MM.1S (cell line): ENCODE measurements around the gene SIL1.

ENCODE experiments used
- DNase-seq: peaks from one replicate; pipeline ENCODE4 v3.0.0-alpha.2; 2015
- H2AFZ ChIP-seq: fragments of 300-600 bp; sonication (generic); 2 replicates; pipeline ENCODE4 v1.6.0; 2016; ENCODE audit warnings: antibody characterized with exemption, low read length
- H3F3A ChIP-seq: fragments of 300-600 bp; sonication (generic); 2 replicates; pipeline ENCODE4 v1.6.1; 2016; ENCODE audit warnings: mild to moderate bottlenecking, antibody characterized with exemption, low read length, moderate library complexity, mixed read lengths; ENCODE audit not compliant: insufficient read depth
- H3K27ac ChIP-seq: fragments of 300-600 bp; sonication (generic); 2 replicates; pipeline ENCODE4 v1.5.1; 2016; ENCODE audit warnings: mild to moderate bottlenecking, low read length
- H3K27me3 ChIP-seq: fragments of 300-600 bp; sonication (generic); replicated peaks from 2 replicates; pipeline ENCODE4 v1.6.0; 2016; ENCODE audit warnings: low read length; ENCODE audit not compliant: insufficient read depth
- H3K36me3 ChIP-seq: fragments of 300-600 bp; sonication (generic); replicated peaks from 2 replicates; pipeline ENCODE4 v1.6.1; 2016; ENCODE audit warnings: mild to moderate bottlenecking, low read length, mixed read lengths; ENCODE audit not compliant: insufficient read depth
- H3K4me1 ChIP-seq: fragments of 300-600 bp; sonication (generic); 2 replicates; pipeline ENCODE4 v1.6.1; 2016; ENCODE audit warnings: low read length, mixed read lengths
- H3K4me2 ChIP-seq: fragments of 300-600 bp; sonication (generic); 2 replicates; pipeline ENCODE4 v1.6.0; 2016; ENCODE audit warnings: low read depth, low read length
- H3K4me3 ChIP-seq: fragments of 300-600 bp; sonication (generic); 2 replicates; pipeline ENCODE4 v1.5.1; 2016; ENCODE audit warnings: low read length, mixed read lengths
- H3K79me2 ChIP-seq: fragments of 300-600 bp; sonication (generic); 2 replicates; pipeline ENCODE4 v1.6.1; 2016; ENCODE audit warnings: mixed run types, low read length, mixed read lengths
- H3K9ac ChIP-seq: fragments of 300-600 bp; sonication (generic); 2 replicates; pipeline ENCODE4 v1.6.1; 2016; ENCODE audit warnings: low read length, mixed read lengths
- H3K9me2 ChIP-seq: fragments of 300-600 bp; sonication (generic); replicated peaks from 2 replicates; pipeline ENCODE4 v1.6.1; 2016; ENCODE audit warnings: mild to moderate bottlenecking, low read length, mixed read lengths; ENCODE audit not compliant: insufficient read depth
- H3K9me3 ChIP-seq: fragments of 300-600 bp; sonication (generic); replicated peaks from 2 replicates; pipeline ENCODE4 v1.6.1; 2016; ENCODE audit warnings: mild to moderate bottlenecking, low read length, mixed read lengths; ENCODE audit not compliant: insufficient read depth
- H4K20me1 ChIP-seq: fragments of 300-600 bp; sonication (generic); 2 replicates; pipeline ENCODE4 v1.6.1; 2016; ENCODE audit warnings: mild to moderate bottlenecking, low read length, moderate library complexity, mixed read lengths; ENCODE audit not compliant: insufficient read depth
- EZH2 ChIP-seq: fragments of 300-600 bp; sonication (generic); optimal IDR thresholded peaks from 2 replicates; pipeline ENCODE3; 2017; ENCODE audit warnings: low read depth, mild to moderate bottlenecking, antibody characterized with exemption, low read length, mixed read lengths
- EZH2phosphoT487 ChIP-seq: fragments of 300-600 bp; sonication (generic); IDR thresholded peaks from 2 replicates; pipeline ENCODE4 v1.6.1; 2018; ENCODE audit warnings: antibody characterized with exemption, low read length
- TF ChIP-seq, protein P1 (sequence below): fragments of 300-600 bp; sonication (generic); IDR thresholded peaks from 2 replicates; pipeline ENCODE4 v1.5.1; 2016; ENCODE audit warnings: antibody characterized with exemption, low read length, mixed read lengths

SIL1 gene

DNA sequence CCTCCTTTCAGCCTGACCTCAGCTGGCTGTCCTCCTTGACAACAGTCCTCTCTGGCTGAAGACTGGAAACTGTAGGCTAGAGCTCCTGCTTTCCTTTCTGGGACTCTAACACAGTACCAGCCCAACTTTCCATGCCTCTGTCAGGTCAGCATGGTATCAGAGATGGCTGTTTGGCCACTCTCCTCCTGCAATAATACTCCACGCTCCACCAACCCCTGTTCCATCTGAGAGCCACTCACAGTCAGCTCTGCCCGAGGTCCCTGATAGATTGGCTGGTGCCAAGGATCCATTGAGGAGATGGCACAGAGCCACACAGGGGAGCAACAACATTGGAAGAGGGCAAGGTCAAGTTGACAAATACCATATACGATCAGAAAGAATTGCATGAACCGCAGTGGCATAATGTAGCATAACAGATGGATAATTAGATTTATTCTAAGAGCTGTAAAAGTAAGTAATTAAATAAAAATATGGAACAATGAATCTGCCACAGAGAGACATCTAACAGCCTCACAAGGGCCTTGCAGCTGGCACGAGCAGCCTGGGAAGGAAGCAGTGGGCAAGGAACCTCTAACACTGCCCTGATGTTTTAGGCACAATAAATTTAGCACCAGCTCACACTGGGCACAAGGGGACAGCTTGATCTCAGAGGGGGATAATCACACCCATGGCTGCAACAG, 228.7 kb downstream of the SIL1 start:
- Histone ChIP-seq H3K9me2 (no peaks in the 10 kb centered on the region), H3K4me2 (no peak overlapping the region), H3K27ac (no peak overlapping the region), H3K36me3 (no peaks in the 10 kb centered on the region), H2AFZ (no peak overlapping the region), H3K79me2 (no peaks in the 10 kb centered on the region), H3K9me3 (no peaks in the 10 kb centered on the region), H4K20me1 (no peaks in the 10 kb centered on the region), H3K4me3 (no peak overlapping the region), H3K9ac (no peak overlapping the region), H3F3A (no peaks in the 10 kb centered on the region), H3K27me3 (no peaks in the 10 kb centered on the region), H3K4me1 (no peaks in the 10 kb centered on the region)
- no peak for DNase-seq
- TF ChIP-seq EZH2 (no peak), EZH2phosphoT487 (no peak)
- TF ChIP-seq, protein P1, sequence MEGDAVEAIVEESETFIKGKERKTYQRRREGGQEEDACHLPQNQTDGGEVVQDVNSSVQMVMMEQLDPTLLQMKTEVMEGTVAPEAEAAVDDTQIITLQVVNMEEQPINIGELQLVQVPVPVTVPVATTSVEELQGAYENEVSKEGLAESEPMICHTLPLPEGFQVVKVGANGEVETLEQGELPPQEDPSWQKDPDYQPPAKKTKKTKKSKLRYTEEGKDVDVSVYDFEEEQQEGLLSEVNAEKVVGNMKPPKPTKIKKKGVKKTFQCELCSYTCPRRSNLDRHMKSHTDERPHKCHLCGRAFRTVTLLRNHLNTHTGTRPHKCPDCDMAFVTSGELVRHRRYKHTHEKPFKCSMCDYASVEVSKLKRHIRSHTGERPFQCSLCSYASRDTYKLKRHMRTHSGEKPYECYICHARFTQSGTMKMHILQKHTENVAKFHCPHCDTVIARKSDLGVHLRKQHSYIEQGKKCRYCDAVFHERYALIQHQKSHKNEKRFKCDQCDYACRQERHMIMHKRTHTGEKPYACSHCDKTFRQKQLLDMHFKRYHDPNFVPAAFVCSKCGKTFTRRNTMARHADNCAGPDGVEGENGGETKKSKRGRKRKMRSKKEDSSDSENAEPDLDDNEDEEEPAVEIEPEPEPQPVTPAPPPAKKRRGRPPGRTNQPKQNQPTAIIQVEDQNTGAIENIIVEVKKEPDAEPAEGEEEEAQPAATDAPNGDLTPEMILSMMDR, result no peak

DNA sequence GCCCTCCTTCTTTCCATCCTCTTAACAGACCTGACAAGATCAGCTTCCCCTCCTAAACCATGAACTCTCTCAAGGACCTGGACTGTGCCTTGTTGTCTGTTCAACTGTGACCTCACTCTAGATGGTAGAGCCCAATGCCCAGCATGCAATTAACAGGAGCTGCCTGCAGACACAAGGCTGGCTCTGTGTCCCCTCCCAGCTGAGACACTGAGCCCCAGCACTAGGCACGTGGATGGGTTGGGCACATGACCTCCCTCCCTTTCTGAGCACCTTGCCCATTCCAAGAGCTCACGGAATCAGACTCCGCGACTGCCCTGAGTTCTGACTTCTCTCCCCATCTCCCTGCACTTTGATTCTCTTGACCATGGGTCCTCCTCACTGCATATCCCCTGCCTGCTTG, 229.6 kb downstream of the SIL1 start:
- Histone ChIP-seq H3K9me3 (no peaks in the 10 kb centered on the region), H3K4me3 (no peak overlapping the region), H4K20me1 (no peaks in the 10 kb centered on the region), H3K27ac (no peak overlapping the region), H3K4me1 (no peaks in the 10 kb centered on the region), H2AFZ (no peak overlapping the region), H3K27me3 (no peaks in the 10 kb centered on the region), H3F3A (no peaks in the 10 kb centered on the region), H3K4me2 (no peak overlapping the region), H3K79me2 (no peaks in the 10 kb centered on the region), H3K9me2 (no peaks in the 10 kb centered on the region), H3K36me3 (no peaks in the 10 kb centered on the region), H3K9ac (no peak overlapping the region)
- TF ChIP-seq EZH2, result no peak
- TF ChIP-seq EZH2phosphoT487, result no peak
- TF ChIP-seq, protein P1, result no peak
- DNase-seq, result no peak

DNA sequence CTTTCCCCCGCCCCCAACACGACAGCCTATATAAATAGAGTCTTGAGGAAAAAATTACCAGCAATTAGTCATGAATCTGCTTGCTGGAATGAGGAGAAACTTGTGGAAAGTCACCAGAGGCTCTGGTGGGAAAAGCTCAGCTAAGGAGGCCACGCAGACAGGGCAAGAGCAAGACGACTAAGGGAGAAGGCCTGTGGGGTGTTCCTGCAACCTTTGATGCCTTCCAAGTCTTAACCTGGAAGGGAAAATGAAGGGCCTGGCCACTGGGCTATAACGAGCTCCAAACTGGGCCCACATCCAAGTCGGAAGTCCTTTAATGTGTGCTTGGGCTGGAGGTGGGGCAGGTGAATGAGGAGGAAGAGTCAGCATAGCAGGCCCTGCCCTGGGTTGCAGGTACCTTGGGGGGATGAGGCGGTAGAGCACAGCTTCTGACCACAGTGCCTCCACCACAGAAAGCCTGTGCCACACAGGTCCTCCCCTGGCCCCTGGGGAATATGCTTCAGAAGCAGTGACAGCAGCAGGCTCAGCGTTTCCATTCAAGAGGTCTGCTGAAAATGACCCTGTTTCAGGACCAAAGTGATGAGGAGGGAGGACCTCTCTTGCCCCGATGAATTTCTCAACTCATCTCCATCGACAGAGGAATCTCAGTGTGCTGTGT, 230.2 kb downstream of the SIL1 start:
- no peaks in the 10 kb centered on the region for H3K79me2 ChIP-seq
- H3K9me3 ChIP-seq, result no peaks in the 10 kb centered on the region
- TF ChIP-seq, protein P1, result no peak
- TF ChIP-seq EZH2phosphoT487 (no peak), EZH2 (no peak)
- no peaks in the 10 kb centered on the region for H3K36me3 ChIP-seq
- H3K4me3 ChIP-seq, result no peak overlapping the region
- H3K4me1 ChIP-seq, result no peaks in the 10 kb centered on the region
- H2AFZ ChIP-seq, result no peak overlapping the region
- H3K4me2 ChIP-seq, result no peak overlapping the region
- no peaks in the 10 kb centered on the region for H4K20me1 ChIP-seq
- H3K9me2 ChIP-seq, result no peaks in the 10 kb centered on the region
- no peaks in the 10 kb centered on the region for H3F3A ChIP-seq
- H3K27me3 ChIP-seq, result no peaks in the 10 kb centered on the region
- no peak overlapping the region for H3K9ac ChIP-seq
- no peak for DNase-seq
- no peak overlapping the region for H3K27ac ChIP-seq
